GM18508 (cell line): ENCODE data around the gene PPIL6.
"Not testable (repeated sequence)": the region's sequence is repeated elsewhere in the genome, so short reads cannot be mapped to it uniquely, and the experiment has no call there.

Experiments used
- ATAC-seq: cut with Tn5 transposase; IDR thresholded peaks from one replicate; pipeline ENCODE4 v1.9.1; 2021; ENCODE audit warnings: moderate number of reproducible peaks; ENCODE audit not compliant: insufficient read depth, unreplicated experiment

PPIL6 gene

DNA sequence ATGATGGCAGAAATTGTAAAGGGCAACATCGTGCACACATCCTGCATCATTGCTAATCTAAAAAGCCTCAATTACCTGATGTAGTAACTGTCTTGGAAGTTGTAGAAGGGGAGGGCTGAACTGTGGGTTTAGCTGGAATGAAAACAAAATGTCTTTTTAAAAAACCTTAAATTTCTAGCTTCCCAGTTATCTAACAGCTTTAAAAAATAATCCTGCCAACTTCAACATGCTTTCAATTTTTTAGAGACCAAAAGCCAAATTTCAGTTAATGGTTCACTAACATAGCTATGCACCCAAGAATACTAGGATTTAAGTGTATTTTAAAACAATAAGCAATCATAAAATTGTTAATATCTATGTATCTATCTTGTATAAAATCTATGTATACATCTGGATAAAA, 70.1 kb downstream of the PPIL6 start:
- no peak for ATAC-seq

GRCh38 chr6:109369728-109370127, 70.7 kb downstream of the PPIL6 start:
- ATAC-seq = no peak

DNA sequence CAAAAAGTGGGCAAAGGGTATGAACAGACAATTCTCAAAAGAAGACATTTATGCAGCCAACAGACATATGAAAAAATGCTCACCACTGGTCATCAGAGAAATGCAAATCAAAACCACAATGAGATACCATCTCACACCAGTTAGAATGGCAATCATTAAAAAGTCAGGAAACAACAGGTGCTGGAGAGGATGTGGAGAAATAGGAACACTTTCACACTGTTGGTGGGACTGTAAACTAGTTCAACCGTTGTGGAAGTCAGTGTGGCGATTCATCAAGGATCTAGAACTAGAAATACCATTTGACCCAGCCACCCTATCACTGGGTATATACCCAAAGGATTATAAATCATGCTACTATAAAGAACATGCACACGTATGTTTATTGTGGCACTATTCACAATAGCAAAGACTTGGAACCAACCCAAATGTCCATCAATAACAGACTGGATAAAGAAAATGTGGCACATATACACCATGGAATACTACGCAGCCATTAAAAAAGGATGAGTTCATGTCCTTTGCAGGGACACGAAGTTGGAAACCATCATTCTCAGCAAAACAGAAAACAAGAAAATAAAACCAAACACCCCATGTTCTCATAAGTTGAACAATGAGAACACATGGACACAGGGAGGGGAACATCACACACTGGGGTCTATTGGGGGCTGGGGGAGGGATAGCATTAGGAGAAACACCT, 75.9 kb downstream of the PPIL6 start:
- ATAC-seq = not testable (repeated sequence)

DNA sequence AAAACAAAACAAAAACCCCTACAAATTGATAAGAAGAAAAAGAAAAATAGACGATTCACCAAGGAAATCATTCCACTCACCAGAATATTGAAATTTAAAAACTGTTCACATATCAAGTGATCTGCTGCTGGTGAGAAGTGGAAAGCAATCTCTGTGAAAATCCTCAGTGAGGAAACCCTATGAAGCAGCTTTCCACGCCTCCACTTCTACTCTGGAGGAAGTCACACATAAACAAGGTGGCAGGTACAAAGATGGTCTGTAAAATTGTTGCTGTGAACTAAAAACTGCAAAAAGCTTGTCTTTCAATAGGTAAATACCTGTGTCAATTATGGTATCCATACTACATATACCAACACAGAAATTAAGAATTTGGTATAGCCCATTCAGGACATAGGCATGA, 76.7 kb downstream of the PPIL6 start:
- ATAC-seq = no peak

- ATAC-seq = no peak
Observed at GRCh38 chr6:109362102-109362884, 78.1 kb downstream of the PPIL6 start.

- ATAC-seq = no peak
Observed at GRCh38 chr6:109360791-109361190, 79.6 kb downstream of the PPIL6 start.

DNA sequence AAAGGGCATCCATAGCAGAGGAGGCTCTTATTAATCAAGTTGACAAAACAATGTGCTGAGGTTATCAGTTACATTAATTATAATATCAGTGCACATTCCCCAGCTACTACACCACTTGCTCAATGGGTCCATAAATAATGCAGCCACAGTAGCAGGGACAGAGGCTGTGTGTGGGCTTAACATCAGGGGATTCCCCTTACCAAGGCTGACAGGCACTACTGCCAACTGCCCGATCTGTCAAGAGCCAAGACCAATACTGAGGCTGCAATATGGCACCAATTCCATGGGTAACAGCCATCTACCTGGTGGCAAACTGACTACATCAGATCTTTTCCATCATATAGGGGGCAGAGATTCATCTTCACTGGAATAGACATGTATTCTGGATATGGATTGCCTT, 80.1 kb downstream of the PPIL6 start:
- no peak for ATAC-seq

- ATAC-seq = no peak
Observed at GRCh38 chr6:109359248-109359647, 81.2 kb downstream of the PPIL6 start.

DNA sequence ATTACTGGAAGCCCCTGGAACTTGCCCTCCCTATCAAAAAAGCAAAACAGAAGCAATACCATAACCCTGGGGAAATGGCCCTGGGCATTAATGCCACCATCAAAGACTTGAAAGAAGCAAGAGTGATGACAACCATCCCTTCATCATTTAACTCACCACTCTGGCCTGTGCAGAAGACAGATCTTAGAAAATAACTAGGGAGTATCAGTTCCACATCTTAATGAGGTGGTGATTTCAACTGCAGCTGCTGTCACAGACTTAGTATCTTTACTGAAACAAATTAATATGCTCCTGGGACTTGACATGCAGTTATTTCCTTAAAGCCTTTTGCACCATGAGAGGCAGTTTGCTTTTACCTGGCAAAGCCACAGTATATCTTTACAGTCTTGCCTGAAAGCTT, 82.2 kb downstream of the PPIL6 start:
- ATAC-seq = no peak

GRCh38 chr6:109356237-109356636, 84.2 kb downstream of the PPIL6 start:
- ATAC-seq = no peak

DNA sequence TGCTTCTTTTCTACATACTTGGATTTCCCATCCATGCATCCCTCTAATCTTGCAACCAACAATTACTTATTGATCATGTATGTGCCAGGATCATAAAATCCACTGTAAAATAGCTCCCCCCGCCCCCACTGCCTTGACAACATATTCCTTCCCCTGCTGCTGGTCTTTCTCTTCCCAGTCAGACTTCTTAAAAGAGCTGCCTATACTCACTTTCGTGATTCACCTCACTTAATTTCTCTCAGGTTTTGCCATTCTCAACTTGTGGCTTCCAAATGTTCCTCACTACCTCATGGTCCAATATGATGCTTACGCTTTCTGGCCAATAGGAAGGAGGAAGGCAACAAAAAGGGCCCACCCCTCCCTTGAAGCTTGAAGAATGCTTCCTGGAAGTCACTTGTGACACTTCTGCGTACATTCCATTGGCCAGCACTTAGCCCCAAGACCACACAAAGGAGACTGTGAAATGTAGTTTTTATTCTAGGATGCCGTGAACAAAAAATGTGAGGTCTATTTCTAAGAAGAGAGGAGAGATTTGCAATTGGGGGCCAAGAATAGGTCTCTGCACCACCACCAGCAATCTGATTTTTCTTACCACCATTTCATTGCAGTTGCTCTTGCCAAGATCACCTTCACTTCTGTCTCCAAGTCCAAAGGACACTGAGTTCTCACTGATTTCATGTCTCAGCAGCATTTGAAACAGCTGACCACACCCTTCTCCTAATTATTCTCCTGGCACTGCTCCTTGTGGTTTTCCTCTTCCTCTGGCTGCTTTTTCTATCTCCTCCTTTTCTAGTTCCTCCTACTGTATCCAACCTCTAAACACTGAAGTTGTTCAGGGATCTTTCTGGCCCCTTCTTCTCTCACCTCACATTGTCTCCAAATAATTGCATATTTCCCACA, 88.9 kb downstream of the PPIL6 start:
- ATAC-seq = no peak

- no peak for ATAC-seq
Observed at GRCh38 chr6:109349419-109349987, 90.9 kb downstream of the PPIL6 start.

DNA sequence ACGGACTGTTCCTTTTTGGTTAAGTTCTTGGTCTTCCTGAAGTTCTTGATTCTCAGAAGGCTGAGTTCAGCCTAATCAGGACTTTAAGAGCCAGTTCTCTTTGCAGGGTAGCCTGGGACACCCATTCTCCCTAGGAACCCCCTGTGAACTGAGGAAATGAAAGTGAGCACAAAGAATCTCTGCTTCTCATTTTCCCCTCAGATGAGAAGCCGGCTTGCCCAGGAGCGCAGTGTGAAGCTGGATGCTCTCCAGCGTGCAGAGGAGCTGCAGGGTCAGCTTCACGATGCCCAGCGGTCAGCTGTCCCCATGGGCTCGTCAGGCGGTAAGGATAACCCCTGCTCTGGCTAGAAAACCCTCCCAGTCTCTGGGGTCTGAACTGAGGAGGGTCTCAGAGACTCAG, 92.2 kb downstream of the PPIL6 start:
- no peak for ATAC-seq

- ATAC-seq = no peak
Observed at GRCh38 chr6:109347779-109348178, 92.6 kb downstream of the PPIL6 start.

GRCh38 chr6:109345986-109346385, 94.4 kb downstream of the PPIL6 start:
- no peak for ATAC-seq

GRCh38 chr6:109344226-109344625, 96.2 kb downstream of the PPIL6 start:
- no peak for ATAC-seq

GRCh38 chr6:109343518-109343917, 96.9 kb downstream of the PPIL6 start:
- ATAC-seq = no peak

- ATAC-seq = no peak
Observed at GRCh38 chr6:109342911-109343310, 97.5 kb downstream of the PPIL6 start.

DNA sequence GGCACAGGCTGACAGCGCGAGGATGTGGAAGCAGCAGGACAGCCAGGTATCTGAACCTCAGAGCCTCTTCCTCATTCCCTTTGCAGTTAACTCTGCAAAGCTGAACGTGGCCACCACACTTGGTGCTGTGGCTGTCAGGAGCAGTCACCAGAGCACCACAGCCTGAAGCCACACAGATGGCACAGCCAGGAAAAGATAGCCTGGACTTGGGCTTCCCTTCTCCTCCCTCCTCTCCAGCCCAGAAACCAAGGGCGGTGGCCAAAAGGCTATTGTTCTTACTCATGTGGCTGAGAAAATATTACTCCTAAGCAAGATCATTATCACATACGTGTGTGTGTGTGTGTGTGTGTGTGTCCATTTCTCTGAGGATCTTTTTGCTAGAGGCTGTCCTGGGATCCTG, 97.9 kb downstream of the PPIL6 start:
- no peak for ATAC-seq

DNA sequence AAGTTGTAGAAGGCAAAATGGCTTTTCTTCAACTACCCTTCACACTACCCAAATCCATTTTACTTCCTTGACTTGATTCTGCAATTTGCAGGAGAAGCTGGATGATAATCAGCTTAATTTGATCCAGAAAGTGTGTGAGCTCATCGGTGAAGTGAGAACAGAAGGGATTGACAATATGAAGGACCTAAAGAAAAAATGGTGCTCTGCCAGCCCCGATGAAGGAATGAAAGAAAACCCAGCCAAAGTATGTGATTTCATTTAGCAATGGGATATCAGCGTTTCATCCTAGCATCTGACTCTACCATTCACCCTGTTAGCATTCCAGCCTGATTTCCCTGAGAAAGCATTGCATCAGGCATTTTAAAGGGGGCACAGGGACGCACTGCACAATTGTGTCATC, 99.6 kb downstream of the PPIL6 start:
- no peak for ATAC-seq
